Activated naive CD4-positive, alpha-beta T cell treated with Interleukin-2 at 50 U/mL for 16 hours (primary cell): Measurements from ENCODE around the gene NUP188.

Source experiments
- DNase-seq: peaks from one replicate; pipeline ENCODE4 v3.0.0-alpha.2; 2020

The NUP188 gene

GRCh38 chr9:128913995-128914772 is 33.3 kb upstream of the NUP188 start:
- no peak for DNase-seq

- no peak for DNase-seq
These were observed 31.3 kb upstream of the NUP188 start for GRCh38 chr9:128916204-128916603.

GRCh38 chr9:128916745-128917144 is 30.8 kb upstream of the NUP188 start:
- DNase-seq, result no peak

- no peak for DNase-seq
These were observed 30.2 kb upstream of the NUP188 start for GRCh38 chr9:128917151-128917849.

GRCh38 chr9:128918921-128919320 is 28.6 kb upstream of the NUP188 start:
- DNase-seq, result no peak

GRCh38 chr9:128919402-128920089 is 28.0 kb upstream of the NUP188 start:
- no peak for DNase-seq

GRCh38 chr9:128920381-128921058 is 27.0 kb upstream of the NUP188 start, which contains the start of gene PHYHD1:
TSS of gene PHYHD1 (plus strand) at chr9:128920982. CDS start at chr9:128922324, 1,342 bp downstream.
- no peak for DNase-seq

- no peak for DNase-seq
These were observed 25.4 kb upstream of the NUP188 start for GRCh38 chr9:128921881-128922763.

GRCh38 chr9:128923493-128923883 is 24.0 kb upstream of the NUP188 start:
- DNase-seq, result no peak

GRCh38 chr9:128927731-128928411 is 19.6 kb upstream of the NUP188 start:
- DNase-seq, result peak; percentile 53

- no peak for DNase-seq
These were observed 18.9 kb upstream of the NUP188 start for GRCh38 chr9:128928624-128929023.

- DNase-seq, result no peak
These were observed 17.9 kb upstream of the NUP188 start for GRCh38 chr9:128929560-128929959.

GRCh38 chr9:128933731-128934130 is 13.8 kb upstream of the NUP188 start:
- no peak for DNase-seq

- no peak for DNase-seq
These were observed 11.2 kb upstream of the NUP188 start for GRCh38 chr9:128936171-128936865.

- no peak for DNase-seq
These were observed 10.0 kb upstream of the NUP188 start for GRCh38 chr9:128937310-128938165.

- no peak for DNase-seq
These were observed 7.1 kb upstream of the NUP188 start for GRCh38 chr9:128940271-128940921.

GRCh38 chr9:128940946-128941755 is 6.3 kb upstream of the NUP188 start:
- no peak for DNase-seq
